Prostate gland (tissue), 2 donors: ENCODE results near the gene TMEM141. TPM values are rescaled to one million over a fixed set of nuclear protein-coding genes. Genes with fewer than 3 reads are reported as not detected.

ENCODE experiments used
- DNase-seq: peaks from one replicate; pipeline ENCODE4 v3.0.0-alpha.2; 2019; ENCODE audit warnings: low spot score
- H3K27ac ChIP-seq, 2 donors: fragments of 200-600 bp; sonication (generic); 2 replicates each; pipeline ENCODE4 v1.5.1; 2017 to 2019
- H3K27me3 ChIP-seq: fragments of 200-600 bp; sonication (generic); replicated peaks from 2 replicates; pipeline ENCODE4 v1.5.1; 2019; ENCODE audit not compliant: insufficient read depth
- H3K36me3 ChIP-seq, 2 donors: fragments of 200-600 bp; sonication (generic); 1 replicate in 1 of 2; 2 replicates in 1 of 2; pipeline versions ENCODE4 v1.5.1 to v1.8.1; 2017 to 2019
- H3K4me1 ChIP-seq: fragments of 200-600 bp; sonication (generic); replicated peaks from 2 replicates; pipeline ENCODE4 v1.5.1; 2019
- H3K4me3 ChIP-seq, 2 donors: fragments of 200-600 bp; sonication (generic); 2 replicates each; pipeline ENCODE4 v1.5.1; 2017 to 2019
- H3K9me3 ChIP-seq: fragments of 200-600 bp; sonication (generic); 2 replicates; pipeline ENCODE4 v1.5.1; 2017
- POLR2A ChIP-seq: fragments of 450-650 bp; IDR thresholded peaks from one replicate; pipeline ENCODE4 v1.6.1; 2016; ENCODE audit warnings: antibody characterized with exemption, mild to moderate bottlenecking
- POLR2AphosphoS5 ChIP-seq: sonication (generic); formaldehyde crosslinking; IDR thresholded peaks from one replicate; pipeline ENCODE4 v1.6.1; 2017; ENCODE audit warnings: antibody characterized with exemption
- WGBS: methylation state at CpG from one replicate; pipeline ENCODE4 v1.1.5; 2018; 5-methylcytosine and 5-hydroxymethylcytosine counted together
- intact Hi-C: fragments of 100-400 bp; cut with DNase I; formaldehyde crosslinking; loops from one replicate; pipeline ENCODE4 v1.14.2; 2022
- total RNA-seq, 2 donors: library from RNA; depleted of rRNA; stranded (reverse); fragments of >200 nt; gene quantifications; one replicate each; pipeline ENCODE4 v1.1.0, GENCODE V29; 2016
- TF ChIP-seq, protein P1 (sequence below), 4 experiments: fragments of 200-600 bp in 2 of 4; fragments of 450-650 bp in 2 of 4; sonication (generic) in 2 of 4; IDR thresholded peaks; 1 replicate in 3 of 4; 2 replicates in 1 of 4; pipeline ENCODE4 v1.5.1; 2016 to 2019; ENCODE audit warnings: antibody characterized with exemption in 4 of 4, mild to moderate bottlenecking in 2 of 4, moderate library complexity in 2 of 4

The TMEM141 gene
- total RNA-seq, 2 donors from 2014 or later, result 181 to 335 TPM

DNA sequence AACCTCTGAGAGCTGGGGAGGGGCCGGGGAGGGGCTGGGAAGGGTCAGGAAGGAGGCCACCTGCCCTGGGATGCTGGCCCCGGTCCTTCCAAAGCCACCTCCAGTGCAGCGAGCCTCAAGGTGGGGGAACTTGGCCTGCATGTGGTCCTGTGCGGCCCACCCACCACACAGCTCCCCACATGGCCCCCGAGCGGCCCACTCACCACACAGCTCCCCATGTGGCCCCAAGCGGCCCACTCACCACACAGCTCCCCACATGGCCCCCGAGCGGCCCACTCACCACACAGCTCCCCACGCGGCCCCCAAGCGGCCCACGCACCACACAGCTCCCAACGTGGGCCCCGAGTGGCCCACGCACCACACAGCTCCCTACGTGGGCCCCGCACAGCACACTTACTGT, 46.4 kb upstream of the TMEM141 start:
- DNase-seq, result no peak
- H3K4me3 ChIP-seq, result no peak overlapping the region
- intact Hi-C loops, result no loop called here
- no peak for TF ChIP-seq POLR2AphosphoS5
- TF ChIP-seq, protein P1, sequence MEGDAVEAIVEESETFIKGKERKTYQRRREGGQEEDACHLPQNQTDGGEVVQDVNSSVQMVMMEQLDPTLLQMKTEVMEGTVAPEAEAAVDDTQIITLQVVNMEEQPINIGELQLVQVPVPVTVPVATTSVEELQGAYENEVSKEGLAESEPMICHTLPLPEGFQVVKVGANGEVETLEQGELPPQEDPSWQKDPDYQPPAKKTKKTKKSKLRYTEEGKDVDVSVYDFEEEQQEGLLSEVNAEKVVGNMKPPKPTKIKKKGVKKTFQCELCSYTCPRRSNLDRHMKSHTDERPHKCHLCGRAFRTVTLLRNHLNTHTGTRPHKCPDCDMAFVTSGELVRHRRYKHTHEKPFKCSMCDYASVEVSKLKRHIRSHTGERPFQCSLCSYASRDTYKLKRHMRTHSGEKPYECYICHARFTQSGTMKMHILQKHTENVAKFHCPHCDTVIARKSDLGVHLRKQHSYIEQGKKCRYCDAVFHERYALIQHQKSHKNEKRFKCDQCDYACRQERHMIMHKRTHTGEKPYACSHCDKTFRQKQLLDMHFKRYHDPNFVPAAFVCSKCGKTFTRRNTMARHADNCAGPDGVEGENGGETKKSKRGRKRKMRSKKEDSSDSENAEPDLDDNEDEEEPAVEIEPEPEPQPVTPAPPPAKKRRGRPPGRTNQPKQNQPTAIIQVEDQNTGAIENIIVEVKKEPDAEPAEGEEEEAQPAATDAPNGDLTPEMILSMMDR (IDR thresholded peaks at IDR 0.05), result no peak
- TF ChIP-seq POLR2A, result no peak
- WGBS, result 93% methylated on average over 18 of the region's 18 CpGs
- no peaks in the 10 kb centered on the region for H3K9me3 ChIP-seq
- no peaks in the 10 kb centered on the region for H3K36me3 ChIP-seq
- H3K4me1 ChIP-seq, result peaks cover 5% of the 10 kb centered on the region
- no peak overlapping the region for H3K27ac ChIP-seq
- H3K27me3 ChIP-seq, result peaks cover 11% of the 10 kb centered on the region

DNA sequence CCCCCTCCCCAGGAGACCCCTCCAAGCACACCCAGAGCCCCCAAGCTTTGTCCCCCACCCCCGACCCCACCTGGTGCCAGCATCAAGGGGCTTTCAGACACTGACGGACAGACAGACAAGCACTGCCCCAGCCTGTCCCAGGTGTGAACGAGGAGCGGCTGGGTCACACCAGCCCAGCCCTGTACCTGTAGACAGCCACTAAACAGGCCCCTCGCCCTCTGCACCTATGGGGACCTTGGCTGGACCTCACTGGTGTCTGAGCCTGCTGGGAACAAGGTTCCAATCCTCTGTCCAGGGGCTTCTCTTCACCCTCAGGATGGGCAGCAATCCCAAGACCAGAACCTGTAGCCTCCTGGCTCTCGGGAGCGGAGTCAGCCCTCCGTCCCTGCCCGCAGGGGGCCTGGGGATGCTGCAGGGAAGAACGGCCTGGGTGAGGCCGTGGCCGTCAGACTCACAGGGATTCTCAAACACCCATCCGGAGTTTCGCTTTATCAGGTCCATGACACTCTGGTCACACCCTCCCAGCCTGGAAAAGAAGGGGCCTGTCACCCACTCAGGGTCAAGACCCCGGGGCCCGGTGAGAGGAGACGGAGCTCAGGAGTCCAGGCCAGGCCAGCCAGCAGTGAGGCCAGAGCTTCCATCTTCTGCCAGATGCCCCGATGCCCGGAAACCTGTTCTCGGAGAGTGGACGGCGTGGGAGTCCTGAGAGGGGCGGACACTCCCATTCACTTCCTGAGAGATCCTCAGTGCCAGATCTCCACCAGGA, 45.6 kb upstream of the TMEM141 start:
- no peak overlapping the region for H3K27ac ChIP-seq
- TF ChIP-seq POLR2A (no peak), POLR2AphosphoS5 (no peak)
- TF ChIP-seq, protein P1 (IDR thresholded peaks at IDR 0.05), result no peak
- WGBS, result 86% methylated on average over 23 of the region's 23 CpGs
- H3K27me3 ChIP-seq, result peaks cover 7% of the 10 kb centered on the region
- H3K4me3 ChIP-seq, result no peak overlapping the region
- H3K4me1 ChIP-seq, result peaks cover 5% of the 10 kb centered on the region
- intact Hi-C loops, result no loop called here
- DNase-seq, result no peak
- no peaks in the 10 kb centered on the region for H3K9me3 ChIP-seq
- H3K36me3 ChIP-seq, result no peaks in the 10 kb centered on the region

DNA sequence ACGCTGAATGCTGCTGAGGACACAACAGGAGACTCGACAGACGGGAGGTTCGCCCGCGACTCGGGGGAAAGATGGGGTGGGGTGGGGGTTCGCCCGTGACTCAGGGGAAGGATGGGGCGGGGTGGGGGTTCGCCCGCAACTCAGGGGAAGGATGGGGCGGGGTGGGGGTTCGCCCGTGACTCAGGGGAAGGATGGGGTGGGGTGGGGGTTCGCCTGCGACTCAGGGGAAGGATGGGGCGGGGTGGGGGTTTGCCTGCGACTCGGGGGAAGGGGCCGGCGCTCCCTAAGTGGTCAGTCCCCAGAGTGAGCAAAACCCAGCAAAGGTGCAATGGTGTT, 45.0 kb upstream of the TMEM141 start:
- no peaks in the 10 kb centered on the region for H3K9me3 ChIP-seq
- no peak overlapping the region for H3K27ac ChIP-seq
- no peak overlapping the region for H3K4me3 ChIP-seq
- no peaks in the 10 kb centered on the region for H3K36me3 ChIP-seq
- intact Hi-C loops, result no loop called here
- no peak for TF ChIP-seq POLR2AphosphoS5
- TF ChIP-seq, protein P1 (IDR thresholded peaks at IDR 0.05), result no peak
- no peak for TF ChIP-seq POLR2A
- no peak for DNase-seq
- peaks cover 7% of the 10 kb centered on the region for H3K27me3 ChIP-seq
- WGBS, result 85% methylated on average over 22 of the region's 22 CpGs
- H3K4me1 ChIP-seq, result peaks cover 3% of the 10 kb centered on the region

DNA sequence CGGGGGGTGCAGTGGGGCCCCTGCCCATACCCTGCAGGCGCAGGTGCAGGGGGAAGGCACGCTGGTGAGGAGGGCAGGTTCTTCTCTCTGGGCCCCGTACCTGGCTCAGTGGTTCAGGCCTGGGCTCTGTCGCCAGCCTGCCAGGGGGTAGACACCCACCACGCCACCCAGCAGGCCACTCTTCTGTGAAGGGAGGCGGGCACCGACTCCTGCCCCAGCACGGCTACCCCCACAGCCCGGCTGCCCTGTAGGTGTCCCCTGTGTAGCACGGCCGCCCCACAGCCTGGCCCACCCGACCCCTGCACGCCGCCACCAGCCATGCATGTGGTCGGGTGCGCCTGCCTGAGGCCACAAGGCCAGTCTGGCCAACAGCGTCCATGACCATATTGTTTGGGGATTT, 44.5 kb upstream of the TMEM141 start:
- TF ChIP-seq POLR2A (no peak), POLR2AphosphoS5 (no peak)
- TF ChIP-seq, protein P1 (IDR thresholded peaks at IDR 0.05), result no peak
- Histone ChIP-seq H3K9me3 (no peaks in the 10 kb centered on the region), H3K4me3 (no peak overlapping the region), H3K36me3 (no peaks in the 10 kb centered on the region), H3K27ac (no peak overlapping the region), H3K27me3 (peaks cover 5% of the 10 kb centered on the region), H3K4me1 (no peaks in the 10 kb centered on the region)
- 87% methylated on average over 17 of the region's 18 CpGs for WGBS
- DNase-seq, result no peak
- intact Hi-C loops, result no loop called here
